Stimulated activated CD4-positive, alpha-beta T cell treated with anti-CD3 and anti-CD28 coated beads, Interleukin-15, amount 100 ng/mL, for 24 hours (primary cell): ENCODE data around the gene LTC4S.
"Not testable (repeated sequence)": the region's sequence is repeated elsewhere in the genome, so short reads cannot be mapped to it uniquely, and the experiment has no call there.

Experiments
- DNase-seq: peaks from one replicate; pipeline ENCODE4 v3.0.0-alpha.2; 2020

The LTC4S gene, protein sequence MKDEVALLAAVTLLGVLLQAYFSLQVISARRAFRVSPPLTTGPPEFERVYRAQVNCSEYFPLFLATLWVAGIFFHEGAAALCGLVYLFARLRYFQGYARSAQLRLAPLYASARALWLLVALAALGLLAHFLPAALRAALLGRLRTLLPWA

GRCh38 chr5:179793468-179794139, at the start of gene LTC4S:
TSS of gene LTC4S (plus strand) at chr5:179793986. CDS start at chr5:179794081, 95 bp downstream.
- DNase-seq = peak; percentile 42

- not testable (repeated sequence) for DNase-seq
These were observed 49.7 kb upstream of the LTC4S start for GRCh38 chr5:179744106-179744505.

DNA sequence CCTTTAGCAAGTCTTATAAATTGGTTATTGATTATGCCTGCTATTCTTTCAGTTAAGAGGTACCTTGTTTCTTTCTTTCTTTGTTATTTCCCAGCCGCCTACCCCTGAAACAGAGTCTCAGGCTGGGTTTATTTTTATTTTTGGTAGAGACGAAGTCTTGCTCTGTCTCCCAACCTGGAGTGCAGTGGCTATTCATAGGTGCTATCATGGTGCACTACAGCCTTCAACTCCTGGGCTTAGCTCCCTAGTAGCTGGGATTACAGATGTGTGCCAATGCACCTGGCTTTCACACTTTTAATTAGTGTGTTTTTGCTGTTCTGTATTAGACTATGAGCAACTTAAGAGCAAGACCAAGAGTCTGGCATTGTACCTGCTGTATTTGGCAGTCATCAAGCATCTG, 46.9 kb upstream of the LTC4S start:
- no peak for DNase-seq

GRCh38 chr5:179747811-179748210, 46.0 kb upstream of the LTC4S start:
- DNase-seq = no peak

- no peak for DNase-seq
These were observed 43.8 kb upstream of the LTC4S start for GRCh38 chr5:179749857-179750508.

- DNase-seq = no peak
These were observed 39.8 kb upstream of the LTC4S start for GRCh38 chr5:179753971-179754370.

GRCh38 chr5:179755022-179755421, 38.8 kb upstream of the LTC4S start:
- no peak for DNase-seq

GRCh38 chr5:179758955-179759354, 34.8 kb upstream of the LTC4S start:
- no peak for DNase-seq

GRCh38 chr5:179759581-179760551, 33.9 kb upstream of the LTC4S start:
- DNase-seq = peak; percentile 51

DNA sequence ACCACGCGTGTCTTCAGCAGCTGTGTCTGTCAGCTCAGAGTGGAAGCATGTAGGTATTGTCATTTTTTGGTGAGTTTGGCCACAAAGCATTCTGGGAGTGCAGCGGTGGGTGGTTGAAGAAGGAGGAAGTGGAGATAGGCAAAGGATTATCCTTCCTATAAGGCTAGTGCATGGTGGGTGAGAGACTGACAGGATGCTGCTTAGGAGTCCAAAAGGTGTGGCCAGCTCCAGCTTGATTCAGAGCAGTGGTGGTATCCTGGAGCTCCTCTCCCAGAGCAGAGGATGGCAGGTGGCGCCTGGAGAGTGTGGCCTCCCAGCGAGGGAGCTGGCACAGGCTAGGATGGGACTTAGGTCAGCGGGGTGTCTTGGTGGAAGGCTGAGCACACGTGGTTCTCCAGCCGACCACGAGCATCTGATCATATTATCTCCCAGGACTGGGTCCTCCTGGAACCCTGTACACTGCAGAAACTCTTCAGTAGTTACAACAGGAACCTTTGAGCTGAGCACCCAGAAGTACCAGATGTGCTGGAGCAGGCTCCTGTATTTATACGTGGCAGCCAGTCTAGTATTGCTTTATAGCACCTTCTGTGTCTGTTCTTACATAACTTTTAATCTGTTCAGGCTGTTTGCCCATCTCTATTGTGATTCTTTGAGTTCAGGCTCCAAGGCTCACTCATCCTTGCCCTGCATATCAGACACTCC, 31.6 kb upstream of the LTC4S start:
- DNase-seq = peak; percentile 20

- no peak for DNase-seq
These were observed 31.0 kb upstream of the LTC4S start for GRCh38 chr5:179762781-179763176.

- peak; percentile 57 for DNase-seq
These were observed 30.4 kb upstream of the LTC4S start for GRCh38 chr5:179763215-179763945.

DNA sequence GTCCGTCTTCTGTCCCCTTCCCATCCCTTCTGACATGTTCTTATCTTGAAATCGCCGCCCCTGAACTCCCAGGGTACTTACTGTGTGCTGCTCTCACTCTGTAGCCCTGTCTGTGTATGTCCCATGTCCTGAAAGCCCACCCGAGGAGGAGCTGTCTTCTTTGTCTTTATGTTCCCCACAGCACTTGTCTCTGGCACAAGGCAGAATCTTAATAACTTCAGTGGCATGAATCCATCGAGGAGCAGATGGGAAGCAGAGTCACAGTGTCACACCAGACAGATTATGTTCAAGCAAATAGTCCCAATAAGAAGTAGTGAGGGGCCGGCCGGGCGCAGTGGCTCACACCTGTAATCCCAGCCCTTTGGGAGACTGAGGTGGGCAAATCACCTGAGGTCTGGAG, 29.7 kb upstream of the LTC4S start:
- DNase-seq = no peak

DNA sequence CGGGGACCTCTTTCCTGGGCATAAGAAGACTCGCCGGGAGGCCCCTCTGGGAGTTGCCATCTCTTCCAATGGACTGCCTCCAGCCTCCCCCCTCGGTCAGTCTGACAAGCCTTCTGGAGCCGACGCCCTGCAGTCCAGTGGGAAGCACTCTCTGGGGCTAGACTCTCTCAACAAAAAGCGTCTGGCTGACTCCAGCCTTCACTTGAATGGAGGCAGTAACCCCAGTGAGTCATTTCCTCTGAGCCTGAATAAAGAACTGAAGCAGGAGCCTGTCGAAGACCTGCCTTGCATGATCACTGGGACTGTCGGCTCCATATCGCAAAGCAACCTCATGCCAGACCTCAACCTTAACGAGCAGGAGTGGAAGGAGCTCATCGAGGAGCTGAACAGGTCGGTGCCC, 28.4 kb upstream of the LTC4S start:
- DNase-seq = no peak

DNA sequence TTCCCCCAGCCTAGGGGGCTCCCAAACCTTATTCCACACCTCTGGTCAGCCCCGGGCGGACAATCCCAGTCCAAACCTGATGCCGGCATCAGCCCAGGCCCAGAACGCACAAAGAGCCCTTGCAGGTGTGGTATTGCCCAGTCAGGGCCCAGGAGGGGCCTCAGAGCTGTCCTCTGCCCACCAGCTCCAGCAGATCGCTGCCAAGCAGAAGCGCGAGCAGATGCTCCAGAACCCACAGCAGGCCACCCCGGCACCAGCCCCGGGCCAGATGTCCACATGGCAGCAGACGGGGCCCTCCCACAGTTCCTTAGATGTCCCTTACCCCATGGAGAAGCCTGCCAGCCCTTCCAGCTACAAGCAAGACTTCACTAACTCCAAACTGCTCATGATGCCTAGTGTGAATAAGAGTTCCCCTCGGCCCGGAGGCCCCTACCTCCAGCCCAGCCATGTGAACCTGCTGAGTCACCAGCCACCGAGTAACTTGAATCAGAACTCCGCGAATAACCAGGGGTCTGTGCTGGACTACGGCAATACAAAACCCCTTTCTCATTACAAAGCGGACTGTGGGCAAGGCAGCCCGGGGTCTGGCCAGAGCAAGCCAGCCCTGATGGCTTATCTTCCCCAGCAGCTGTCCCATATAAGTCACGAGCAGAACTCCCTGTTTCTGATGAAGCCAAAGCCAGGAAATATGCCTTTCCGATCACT, 27.6 kb upstream of the LTC4S start:
- no peak for DNase-seq

DNA sequence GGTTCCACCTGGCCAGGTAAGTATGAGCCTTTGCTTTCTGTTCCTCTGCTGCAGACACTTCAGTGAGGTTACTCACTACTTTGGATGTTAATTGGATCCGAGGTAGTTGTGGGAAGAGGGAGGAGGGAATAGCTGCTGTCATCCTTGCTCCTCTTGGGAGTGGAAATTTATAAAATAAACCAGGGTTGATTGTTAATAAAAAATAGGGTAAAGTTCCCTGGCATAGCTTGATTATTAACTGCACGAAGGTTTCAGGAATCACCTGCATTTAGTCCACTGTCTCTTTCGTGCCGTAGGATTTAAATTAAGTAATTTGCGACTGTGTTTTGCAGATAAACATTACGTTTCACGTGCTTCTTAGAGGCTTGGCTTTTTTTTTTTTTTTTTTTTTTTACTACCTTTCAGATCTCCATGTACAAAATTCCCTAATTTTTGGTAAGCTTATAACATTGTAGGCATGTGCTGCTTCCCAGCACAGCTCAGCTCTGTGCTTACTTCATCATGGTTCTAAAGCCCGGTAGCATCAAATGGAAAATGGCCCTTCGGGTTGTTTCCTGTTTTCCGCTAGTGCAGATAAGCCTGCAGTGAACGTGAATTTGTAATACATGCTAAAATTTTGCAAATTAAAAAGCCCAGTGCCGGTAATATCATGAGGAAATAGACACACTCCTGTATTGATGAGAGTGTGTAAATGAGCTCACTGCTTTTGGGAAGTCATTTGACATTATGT, 26.9 kb upstream of the LTC4S start:
- DNase-seq = no peak

DNA sequence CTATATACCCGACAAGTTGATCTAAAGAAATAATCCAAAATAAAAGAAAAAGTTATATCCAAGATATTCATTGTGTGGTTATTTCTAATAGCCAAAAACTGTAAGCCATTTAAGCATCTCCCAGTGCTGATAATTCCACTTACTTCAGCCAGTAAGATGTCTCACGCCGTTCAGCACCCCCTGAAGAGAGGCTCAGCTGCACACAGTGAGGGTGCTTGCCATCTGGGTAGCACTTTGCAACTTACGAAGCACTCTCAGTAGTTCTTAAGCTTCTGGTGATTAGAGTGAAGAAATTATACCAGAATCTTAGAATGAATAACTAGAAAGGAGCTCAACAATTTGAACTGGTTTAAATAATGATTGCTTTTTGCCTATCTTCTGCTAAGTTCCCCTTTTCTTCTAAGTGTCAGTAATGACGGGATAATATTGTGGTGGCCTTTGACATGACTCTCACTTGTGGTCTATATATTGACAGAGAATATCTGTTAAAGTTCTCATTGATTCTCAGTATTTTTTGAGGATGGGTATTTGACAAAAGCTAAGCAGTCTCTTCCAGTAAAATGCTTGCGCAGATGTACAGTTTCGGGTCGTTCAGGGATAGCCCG, 26.2 kb upstream of the LTC4S start:
- DNase-seq = no peak

- peak; percentile 20 for DNase-seq
These were observed 25.3 kb upstream of the LTC4S start for GRCh38 chr5:179768326-179769085.

DNA sequence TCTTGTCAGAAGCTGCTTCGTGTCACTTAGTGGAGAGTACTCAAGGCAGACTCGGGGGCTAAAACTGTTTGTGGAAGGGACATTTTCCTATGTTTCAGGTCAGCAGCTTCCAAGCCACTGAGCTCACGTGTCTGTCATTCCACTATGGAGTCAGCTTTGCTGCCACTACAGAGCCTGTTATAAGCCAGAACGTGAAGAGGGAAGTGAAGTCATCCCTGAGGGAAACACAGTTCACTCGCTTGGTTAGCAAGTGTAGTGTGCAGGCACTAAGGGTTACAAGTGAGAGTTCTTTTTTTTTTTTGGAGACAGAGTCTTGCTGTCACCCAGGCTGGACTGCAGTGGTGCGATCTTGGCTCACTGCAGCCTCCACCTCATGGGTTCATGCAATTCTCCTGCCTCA, 24.5 kb upstream of the LTC4S start:
- DNase-seq = no peak
